ENCODE measurements around the gene TMPRSS11A.

The TMPRSS11A gene

GRCh38 chr4:67861513-67861912 is 101.8 kb downstream of the TMPRSS11A start:
- DNase-seq: no peak
